SU-DHL-6 (cell line): ENCODE data around the gene PRKN.

Experiments used
- EZH2phosphoT487 ChIP-seq: fragments of 200-600 bp; sonication (generic), shearing (Covaris generic); conservative IDR thresholded peaks from 2 replicates; pipeline ENCODE4 v1.6.1; 2018; ENCODE audit warnings: mild to moderate bottlenecking, antibody characterized with exemption, low read length, moderate library complexity, mixed read lengths
- TF ChIP-seq, protein P1 (sequence below): fragments of 200-600 bp; sonication (generic); IDR thresholded peaks from one replicate; pipeline ENCODE4 v1.5.1; 2017; ENCODE audit warnings: antibody characterized with exemption, mild to moderate bottlenecking, low read length, moderate library complexity; ENCODE audit not compliant: insufficient read depth, poor library complexity, severe bottlenecking

DNA sequence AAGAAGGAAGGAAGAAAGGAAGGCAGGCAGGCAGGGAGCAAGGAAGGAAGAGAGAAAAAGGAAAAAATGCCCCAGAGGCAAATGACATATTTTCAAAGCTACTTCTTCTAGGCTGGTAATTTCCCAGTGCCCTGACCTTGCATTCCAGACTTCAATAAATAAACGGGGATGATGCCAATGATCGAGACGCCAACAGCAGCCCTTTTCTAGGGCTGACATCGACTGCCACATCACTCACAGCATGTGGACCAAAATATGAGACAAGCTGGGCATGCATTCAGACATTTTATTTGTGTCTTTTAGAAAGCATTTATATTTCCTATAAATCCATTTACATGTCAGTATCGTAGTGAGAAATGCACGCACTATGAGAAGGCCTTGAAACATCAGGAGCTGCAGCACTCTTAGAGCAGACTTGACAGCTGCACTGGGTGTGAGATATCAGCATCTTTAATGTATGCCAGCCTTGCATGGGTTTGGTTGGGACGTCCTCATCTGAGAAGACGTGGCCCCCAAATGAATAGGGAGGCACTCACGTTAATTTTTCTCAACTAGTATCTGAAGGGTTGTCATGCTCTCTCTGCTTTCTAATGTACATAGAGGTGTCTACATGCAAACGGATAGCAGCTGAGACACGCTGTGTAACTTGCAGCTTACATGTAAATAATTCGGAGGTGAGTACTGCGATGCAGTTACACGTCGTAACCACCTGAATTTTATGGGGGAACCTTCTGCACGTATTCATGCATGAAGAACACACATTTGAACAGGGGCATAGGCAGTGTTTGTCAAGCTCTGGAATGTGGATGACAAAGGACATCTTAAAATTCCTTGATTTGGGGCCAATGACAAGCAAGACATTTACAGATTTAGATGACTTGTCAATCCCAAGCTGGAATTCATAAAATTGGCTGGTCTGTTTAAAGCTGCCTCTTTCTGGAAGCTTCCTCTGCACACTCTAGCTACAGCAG lies 1304.6 kb downstream of the PRKN start:
- TF ChIP-seq, protein P1, sequence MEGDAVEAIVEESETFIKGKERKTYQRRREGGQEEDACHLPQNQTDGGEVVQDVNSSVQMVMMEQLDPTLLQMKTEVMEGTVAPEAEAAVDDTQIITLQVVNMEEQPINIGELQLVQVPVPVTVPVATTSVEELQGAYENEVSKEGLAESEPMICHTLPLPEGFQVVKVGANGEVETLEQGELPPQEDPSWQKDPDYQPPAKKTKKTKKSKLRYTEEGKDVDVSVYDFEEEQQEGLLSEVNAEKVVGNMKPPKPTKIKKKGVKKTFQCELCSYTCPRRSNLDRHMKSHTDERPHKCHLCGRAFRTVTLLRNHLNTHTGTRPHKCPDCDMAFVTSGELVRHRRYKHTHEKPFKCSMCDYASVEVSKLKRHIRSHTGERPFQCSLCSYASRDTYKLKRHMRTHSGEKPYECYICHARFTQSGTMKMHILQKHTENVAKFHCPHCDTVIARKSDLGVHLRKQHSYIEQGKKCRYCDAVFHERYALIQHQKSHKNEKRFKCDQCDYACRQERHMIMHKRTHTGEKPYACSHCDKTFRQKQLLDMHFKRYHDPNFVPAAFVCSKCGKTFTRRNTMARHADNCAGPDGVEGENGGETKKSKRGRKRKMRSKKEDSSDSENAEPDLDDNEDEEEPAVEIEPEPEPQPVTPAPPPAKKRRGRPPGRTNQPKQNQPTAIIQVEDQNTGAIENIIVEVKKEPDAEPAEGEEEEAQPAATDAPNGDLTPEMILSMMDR = no peak
- no peak for TF ChIP-seq EZH2phosphoT487
